Fibroblast of lung (primary cell): Measurements from ENCODE around the gene COL25A1.

Source experiments
- EZH2 ChIP-seq: IDR thresholded peaks from 2 replicates; pipeline ENCODE4 v1.5.1; 2012; ENCODE audit warnings: low read length, control low read depth, mild to moderate bottlenecking; ENCODE audit errors: missing control alignments
- TF ChIP-seq, protein P1 (sequence below), 2 donors: IDR thresholded peaks in 1 of 2; conservative IDR thresholded peaks in 1 of 2; 1 replicate in 1 of 2; 2 replicates in 1 of 2; pipeline ENCODE4 v1.5.1; 2011 to 2012; ENCODE audit warnings: low read length in 2 of 2, control low read depth in 1 of 2, inconsistent platforms in 1 of 2, low read depth in 1 of 2, mild to moderate bottlenecking in 1 of 2

DNA sequence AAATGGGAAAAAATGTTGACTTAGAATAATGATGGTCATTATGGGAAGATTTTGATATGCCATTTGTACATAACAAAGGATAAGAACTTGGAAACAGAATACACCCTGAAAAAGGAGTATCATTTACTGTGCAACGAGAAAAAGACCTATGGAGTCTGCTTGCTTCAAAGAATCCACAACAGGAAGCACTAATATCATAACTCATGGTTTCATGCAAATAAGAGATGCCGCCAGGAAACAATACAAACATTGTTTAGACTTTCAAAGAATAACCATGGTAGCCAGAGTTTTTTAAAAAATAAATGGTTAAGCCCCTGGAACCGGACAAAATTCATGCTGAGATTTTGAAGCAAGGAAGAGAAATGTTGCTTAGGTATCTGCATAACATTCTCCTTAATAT lies 399.7 kb downstream of the COL25A1 start:
- TF ChIP-seq, protein P1, sequence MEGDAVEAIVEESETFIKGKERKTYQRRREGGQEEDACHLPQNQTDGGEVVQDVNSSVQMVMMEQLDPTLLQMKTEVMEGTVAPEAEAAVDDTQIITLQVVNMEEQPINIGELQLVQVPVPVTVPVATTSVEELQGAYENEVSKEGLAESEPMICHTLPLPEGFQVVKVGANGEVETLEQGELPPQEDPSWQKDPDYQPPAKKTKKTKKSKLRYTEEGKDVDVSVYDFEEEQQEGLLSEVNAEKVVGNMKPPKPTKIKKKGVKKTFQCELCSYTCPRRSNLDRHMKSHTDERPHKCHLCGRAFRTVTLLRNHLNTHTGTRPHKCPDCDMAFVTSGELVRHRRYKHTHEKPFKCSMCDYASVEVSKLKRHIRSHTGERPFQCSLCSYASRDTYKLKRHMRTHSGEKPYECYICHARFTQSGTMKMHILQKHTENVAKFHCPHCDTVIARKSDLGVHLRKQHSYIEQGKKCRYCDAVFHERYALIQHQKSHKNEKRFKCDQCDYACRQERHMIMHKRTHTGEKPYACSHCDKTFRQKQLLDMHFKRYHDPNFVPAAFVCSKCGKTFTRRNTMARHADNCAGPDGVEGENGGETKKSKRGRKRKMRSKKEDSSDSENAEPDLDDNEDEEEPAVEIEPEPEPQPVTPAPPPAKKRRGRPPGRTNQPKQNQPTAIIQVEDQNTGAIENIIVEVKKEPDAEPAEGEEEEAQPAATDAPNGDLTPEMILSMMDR (conservative IDR thresholded peaks at IDR 0.05 in 1 of 2, IDR thresholded peaks at IDR 0.05 in 1 of 2; ENCODE audit: low read depth in 1 of 2, low read length in 2 of 2): no peak
- TF ChIP-seq EZH2: no peak
